ENCODE results near the gene FCN2.

FCN2 gene

DNA sequence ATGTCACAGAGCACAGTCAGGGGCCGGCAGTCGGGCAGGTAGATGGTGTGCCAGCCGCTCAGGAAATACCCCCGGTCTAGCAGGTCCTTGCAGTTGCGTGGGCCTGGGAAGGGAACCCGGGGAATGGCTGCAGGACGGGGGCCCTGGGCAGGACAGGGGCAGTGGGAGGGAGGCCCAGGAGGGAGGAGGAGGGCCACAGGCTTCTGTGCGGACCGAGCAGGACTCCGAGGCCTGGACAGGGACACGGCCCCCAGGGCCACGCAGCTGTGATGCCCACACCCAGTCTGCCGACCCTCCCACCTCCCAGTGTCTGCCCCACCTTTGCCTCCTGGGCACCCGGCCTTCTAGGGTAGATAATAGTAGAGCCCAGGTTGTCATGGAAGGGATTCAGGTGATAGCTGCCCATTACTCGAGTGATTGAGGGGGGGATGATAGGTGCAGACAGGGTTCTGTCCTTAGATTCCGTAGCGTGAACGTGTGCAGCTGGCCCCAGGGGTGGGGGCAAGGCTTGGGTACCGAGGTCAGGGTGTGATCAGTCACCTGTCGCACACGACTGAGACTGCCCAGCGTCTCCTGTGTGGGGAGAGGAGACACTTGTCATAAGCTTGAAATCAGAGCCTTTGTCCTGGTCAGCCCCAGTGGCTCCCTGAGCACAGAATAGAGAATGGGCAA, 32.6 kb downstream of the FCN2 start:
- no peak for DNase-seq

DNA sequence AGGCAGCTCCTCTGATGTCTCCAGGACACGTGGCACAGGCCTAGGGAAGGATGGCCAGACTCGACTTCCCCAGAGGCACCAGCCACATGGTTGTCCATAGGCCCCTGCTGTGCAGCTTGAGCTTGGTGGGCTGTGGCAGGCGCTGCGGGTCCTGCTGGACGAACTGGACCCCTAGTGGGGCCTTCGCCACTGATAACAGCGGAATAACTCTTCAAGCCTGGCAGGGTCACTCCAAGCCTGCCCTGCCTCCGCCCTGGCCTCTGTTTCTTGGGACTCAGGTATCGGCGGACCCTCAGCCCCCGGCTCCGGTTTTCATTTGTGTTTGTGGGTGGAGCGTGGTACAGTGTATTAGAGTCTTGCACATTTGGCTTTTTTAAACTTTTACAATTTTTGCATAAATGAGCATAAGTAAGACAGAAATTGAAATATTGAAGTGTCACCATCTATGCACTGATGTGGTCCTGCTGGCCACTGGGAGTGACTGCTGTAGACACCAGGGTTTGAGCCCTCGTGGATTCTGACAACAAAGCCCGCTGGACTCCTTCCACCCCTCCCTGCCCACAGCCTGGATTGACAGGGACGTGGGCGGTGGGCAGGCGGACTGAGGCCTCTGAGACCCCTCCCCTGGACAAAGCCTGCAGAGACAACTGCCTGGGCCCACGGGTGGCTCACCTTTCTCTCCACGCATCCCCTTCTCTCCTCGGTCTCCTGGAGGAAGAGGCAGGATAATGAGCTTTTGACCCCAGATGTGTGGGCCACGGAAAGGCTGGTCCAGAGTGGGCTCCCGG, 33.3 kb downstream of the FCN2 start:
- no peak for DNase-seq

DNA sequence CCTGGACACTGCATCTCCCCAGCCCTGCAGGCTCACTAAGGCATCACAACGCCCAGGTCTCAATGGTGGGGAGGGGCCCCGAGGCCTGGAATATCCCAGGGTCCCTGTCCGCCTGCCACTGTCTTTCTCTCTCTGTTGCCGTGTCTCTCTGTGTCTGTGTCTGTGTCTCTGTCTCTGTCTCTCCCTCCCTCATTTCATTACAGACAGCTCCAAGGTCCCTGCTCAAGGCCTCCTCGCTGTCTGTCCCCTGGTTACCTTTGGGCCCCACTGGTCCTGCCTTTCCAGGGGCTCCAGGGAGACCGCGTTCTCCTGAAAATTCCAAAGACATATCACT, 33.9 kb downstream of the FCN2 start:
- DNase-seq: no peak

DNA sequence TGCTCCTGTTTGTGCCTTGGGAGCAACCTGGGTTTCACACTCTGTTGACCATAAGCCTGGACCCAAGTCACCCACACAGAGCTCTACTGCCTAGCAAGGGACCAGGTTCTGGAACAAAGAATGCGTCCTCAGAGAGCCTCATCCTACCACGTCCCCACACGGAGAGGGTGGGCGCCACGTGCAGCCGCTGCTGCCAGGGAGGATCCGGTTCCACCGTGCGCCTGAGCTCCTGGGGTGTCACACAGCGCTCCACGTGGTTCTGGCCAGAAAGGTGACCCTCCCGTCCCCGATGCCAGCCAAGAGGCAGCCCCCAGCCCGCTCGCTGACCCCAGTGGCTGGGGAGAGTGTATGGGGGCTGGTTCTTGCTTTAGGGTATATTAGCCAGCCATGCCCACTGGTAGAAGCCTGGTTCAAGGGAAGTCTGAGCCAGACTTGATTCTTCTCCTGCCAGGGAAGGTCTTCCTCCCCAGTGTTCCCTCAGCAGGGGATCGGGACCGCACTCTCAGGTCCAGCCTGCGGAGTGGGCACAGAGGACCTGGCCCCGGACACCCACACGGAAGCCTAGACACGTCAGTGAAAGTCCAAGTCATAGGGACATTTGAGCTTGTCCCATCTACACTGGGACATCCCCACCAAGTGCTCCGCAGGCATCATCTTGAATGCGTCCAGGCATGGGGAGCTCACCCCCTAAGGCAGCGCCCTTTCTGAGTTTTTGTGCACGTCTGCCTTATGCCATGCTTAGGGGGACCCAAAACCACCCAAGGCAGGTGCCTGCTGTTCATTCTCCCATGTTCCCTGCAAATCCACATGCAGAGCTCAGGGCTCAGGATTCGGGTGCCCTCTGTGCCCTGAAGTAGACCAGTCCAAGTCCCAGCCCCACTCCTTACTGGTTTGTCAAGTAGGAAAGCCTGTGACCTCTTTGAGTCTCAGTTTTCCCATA, 34.7 kb downstream of the FCN2 start:
- no peak for DNase-seq

DNA sequence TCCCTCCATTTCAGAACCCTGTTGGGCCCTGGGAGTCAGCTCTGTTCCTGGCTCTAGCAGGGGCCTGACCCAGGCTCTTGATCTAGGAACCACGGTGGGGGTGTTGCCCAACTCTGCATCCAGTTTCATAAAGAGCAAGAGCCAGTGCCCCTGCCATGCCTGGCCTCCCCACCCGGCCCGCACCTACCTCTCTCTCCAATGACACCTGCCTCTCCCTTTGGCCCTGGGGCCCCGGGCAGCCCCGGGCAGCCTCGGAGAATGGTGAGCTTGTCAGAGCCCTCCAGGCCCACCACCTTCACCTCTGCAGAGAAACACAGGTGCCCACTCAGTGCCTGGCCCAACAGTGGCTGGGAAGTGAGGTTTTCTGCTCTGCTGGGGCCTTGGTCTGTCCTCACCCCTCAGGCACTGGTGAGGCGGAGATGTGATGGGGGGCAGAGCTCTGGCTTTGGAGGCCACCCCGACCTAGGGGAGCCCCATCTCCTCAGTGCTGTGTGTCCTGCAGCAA, 35.6 kb downstream of the FCN2 start:
- no peak for DNase-seq

DNA sequence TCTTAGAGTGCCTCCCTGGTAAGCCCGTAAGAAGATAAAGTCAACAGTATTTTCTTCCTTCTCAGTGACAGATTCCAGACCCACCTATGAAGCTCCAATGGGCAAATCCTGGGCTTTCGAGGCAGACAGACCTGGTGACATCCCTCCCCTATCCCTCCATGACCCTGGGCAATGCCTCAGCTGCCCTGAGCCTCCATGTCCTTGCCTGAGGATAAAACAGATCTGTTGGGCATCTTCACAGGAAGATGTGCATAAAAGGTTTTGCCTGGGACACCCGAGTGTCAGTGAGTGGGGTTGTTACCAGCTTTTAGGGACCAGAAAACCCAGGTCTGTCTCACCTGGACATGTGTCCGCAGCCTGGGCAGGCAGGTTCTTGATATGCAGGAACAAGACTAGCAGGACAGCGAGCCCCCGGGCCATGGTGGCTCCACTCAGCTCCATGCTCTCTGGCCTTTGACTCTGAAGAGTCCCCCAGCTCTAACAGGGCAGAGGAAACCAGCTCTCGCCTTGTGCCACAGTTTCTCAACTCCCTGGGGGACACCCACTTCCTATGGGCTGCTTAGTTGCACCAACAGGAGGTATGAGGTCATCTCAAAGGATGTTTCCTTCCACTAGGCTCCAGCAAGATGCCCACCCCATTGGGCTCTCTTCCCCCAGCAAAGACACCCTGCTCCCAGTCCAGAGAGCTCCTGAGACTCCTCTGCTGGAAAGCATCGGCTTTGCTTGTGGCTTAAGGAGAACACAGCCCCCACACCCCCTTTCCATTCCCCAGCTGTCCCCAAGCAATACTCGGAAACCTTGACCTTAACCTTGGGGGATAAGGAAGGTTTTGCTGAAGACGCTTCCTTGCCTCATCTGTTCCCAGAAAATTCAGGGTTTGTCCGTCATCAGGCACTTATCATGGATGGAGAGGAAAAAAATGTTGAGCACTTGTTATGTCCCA, 37.1 kb downstream of the FCN2 start, which contains the start of gene FCN1:
Gene FCN1 (minus strand): TSS at position 482 of the 943 bp plus-strand sequence. CDS start 41 bp downstream, at position 441.
- no peak for DNase-seq

DNA sequence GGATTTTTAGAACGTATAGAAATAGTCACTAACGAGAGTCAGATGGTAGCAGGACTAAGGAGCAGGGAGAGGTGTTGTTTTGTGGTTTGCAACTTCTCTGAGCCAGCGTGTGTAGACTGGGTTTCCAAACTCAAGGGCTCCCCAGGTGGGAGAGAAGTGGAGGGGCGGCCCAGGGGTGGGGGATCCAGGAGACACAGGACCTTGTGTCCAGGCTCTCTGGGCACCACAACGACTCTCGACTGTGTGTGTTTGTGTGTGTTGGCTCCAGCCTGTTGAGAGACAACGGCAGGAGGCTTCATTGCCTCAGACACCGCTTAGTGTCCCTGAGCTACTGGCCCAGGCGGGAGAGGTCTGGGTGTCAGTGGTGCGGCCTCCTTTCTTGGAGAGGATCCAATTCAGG, 38.0 kb downstream of the FCN2 start:
- no peak for DNase-seq

DNA sequence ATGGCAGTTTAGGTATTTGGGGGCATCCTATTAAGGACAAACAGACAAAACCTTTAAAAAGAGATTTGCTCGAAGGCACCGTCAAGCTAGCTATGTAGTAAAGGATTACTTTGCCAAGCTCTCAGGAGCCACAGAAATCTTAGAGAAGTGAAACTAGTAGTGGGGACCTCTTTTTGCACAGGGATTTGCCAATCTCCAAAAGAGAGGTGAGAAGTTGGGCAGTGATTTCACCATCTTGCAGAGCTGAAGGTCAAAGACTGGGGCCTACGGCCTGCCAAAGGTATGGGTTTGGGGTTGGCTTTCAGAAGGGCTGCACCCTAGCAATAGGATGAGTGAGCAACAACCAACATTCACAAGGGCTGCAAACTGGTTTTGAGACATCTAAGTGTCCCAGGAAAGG, 38.7 kb downstream of the FCN2 start:
- no peak for DNase-seq

DNA sequence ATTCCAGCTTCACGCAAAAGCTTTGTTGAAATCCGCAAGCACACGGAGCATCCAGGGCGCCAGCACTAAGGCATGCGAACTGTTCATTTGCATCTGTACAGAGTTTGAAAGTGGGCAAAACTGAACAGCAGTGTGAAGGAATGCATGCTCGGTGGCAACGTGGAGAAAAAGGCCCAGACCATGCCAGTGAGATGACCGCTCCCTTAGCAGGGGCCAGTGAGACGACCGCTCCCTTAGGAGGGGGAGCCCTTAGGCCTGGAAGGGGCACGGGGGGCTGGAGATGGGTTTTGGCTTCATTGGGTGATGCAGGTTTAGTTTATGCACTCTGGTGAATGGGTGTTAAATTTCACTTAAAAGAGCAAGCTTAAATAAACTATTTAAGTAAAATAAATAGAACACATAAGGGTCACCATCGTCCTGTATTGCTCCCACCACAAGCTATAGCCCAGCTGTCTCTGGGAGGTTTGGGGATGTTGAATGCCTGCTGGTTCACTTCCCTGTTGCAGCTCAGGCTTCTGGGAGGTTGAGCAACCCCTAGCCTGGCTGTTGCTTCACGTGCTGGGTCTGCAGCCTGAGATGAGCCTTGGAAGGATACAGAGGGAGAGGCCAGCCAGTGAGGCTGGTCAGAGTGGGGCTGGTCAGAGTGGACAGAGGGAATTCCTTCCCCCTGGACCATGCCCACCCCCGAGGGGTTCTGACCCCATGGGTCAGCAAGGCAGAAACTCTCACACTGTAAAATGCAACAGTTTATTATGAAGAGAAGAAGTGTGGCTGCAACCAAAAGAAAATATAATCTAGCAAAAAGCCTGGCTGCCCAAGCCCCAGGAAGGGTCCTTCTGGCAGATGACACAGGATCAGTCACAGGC, 41.7 kb downstream of the FCN2 start:
- no peak for DNase-seq

DNA sequence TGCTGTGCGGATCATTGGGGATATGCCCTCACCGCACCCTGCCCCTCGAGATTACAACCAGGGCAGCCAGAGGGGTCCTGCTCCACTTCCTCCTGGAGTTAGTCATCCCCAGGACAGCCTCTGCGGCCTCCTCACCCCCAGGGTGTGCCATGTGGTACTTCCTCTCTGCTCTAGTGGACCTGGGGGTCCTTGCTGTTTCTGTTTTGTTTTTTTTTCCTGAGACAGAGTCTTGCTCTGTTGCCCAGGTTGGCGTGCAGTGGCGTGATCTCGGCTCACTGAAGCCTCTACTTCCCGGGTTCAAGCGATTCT, 42.3 kb downstream of the FCN2 start:
- no peak for DNase-seq

DNA sequence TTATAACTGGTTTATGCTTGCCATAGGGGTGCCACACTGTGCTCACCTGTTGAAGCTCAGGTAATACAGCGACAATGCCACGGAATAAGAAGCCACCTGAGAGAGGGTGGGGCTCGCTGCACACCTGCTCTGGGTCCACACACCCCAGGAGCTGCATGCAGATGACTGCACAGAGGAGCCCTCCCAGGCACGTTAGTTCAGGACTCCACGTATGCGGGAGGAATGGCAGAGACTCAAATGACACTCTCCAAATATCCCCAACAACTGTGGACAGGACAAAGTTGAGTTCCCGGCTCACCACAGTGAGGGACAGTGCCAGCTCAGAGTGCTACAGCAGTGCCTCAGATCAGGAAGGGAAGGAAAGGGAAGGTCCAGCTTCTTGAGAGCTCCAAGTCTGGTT, 42.9 kb downstream of the FCN2 start:
- no peak for DNase-seq

DNA sequence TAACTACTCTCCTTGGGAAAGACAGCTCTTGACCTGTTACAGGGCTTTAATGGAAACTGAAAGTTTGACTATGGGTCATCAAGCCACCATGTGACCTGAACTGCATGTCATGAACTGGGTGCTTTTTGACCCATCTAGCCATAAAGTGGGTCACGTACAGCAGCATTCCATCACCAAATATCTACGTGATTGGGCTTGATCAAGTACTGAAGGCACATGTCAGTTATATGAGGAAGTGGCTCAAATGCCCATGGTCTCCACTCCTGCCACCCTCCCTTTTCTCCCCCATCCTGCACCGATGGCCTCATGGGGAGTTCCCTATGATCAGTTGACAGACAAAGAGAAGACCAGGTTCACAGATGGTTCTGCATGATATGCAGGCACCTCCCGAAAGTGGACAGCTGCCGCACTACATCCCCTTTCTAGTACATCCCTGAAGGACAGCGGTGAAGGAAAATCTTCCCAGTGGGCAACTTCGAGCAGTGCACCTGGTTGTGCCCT, 44.5 kb downstream of the FCN2 start:
- no peak for DNase-seq

DNA sequence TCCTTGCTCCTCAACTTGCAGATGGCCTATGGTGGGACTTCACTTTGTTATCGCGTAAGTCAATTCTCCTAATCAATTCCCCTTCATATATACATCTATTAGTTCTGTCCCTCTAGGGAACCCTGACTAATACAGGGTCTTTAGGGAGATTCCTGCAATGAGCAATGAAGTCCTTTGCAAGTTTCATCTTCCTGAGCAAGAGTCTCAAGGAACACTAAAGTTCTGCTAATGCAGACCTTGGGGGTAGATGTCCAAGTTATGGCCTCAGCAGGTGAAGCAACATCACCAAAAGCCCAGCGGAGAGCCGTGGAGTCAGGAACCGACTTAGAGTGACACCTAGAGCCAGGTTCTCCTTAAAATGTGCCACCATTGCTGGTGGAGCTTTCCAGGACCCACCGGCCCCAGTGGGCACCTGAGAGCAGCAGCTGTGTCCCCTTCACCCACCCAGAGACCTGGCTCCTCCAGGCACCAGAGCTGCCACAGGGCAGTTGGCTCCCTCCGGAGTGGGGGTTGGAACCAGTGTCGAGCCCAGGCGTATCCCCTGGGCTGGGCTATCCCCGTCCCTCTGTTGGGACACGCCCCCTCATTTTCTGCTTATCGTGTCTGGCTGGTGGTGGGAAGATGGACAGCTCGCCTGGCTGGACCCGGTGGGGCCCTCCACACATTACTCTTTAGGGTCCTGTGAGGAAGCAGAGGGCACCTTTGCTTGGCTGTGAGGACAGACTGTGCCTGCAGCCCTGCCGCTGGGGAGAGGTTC, 48.0 kb downstream of the FCN2 start:
- no peak for DNase-seq

DNA sequence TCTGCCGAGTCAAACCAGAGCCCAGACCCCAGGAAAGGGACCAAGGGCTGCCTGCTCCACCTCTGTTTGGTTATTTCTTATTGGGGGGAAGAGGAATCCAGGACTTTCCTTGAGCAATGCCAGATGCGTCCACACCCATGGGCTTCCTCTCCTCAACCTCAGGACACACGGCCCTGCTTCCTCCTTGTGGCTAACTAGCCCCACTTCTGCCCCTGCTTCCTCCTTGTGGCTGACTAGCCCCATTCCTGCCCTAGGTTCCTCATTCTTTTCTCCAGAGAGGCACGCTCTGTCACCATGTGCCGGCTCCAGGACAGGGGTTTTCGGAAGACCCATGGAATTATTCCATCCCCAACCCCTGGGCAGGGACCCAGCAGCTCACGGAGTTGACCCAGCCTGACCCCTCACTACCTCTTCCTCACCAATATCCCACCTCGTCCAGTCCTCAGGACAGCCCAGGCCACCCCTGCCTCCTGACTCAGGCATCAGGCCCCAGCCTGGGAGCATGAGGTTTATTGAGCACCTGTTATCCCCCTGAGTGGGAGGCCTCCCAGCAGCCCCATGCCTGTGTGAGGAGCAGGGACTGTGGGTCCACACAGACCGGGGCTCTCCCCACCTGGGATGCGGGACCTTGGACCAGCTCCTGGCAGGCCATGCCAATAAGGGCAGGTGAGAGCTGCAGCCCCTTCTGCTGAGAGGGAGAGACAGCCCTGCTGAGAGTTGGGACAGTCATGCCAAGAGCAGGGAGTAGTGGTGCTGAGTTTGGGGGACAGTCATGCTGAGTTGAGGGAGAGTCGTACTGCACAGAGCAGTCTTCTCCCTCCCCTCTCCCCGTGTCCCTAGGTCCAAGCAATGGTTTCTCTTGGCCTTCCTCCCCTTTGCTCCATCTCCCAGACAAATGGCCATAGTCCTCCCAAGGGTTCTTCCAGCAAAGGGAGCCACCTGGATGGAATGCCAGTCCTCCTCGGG, 48.9 kb downstream of the FCN2 start:
- DNase-seq: no peak

DNA sequence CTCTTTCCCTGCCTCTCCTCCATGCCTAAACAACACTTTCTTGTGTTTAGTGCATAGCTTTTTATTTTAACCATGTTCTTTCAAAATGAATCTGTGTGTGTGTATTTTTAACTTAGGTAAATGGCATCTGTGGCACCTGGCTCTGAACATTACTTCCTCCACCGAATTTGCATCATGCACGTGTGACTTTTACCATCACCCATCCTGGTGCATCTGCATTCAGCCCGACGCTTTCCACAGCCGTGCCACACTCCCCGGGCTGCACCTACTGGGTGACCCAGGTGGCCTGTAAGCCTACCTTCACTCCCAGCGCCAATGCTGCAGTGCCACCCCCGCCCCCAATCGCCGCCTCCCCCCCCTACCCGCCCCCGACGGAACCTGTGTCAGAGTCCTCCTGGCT, 49.8 kb downstream of the FCN2 start:
- no peak for DNase-seq

DNA sequence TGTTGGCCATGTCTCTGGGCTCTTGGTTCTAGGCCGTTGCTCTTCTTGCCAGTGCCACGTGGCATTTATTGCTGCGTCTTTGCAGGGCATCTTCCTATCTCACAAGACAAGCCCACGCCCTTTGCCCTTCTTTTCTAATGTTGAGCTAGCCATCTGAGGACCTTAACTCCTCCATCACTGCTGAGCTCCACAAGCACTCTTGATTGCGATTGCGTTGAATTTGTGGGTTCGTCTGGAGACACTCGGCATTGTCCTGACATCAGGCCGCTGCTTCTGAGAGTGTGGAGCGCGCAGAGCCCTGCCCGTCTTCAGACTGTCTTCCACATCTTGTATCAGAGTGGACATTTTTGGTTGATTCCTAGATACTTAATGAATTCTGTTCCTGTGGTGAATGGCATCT, 51.6 kb downstream of the FCN2 start:
- no peak for DNase-seq

DNA sequence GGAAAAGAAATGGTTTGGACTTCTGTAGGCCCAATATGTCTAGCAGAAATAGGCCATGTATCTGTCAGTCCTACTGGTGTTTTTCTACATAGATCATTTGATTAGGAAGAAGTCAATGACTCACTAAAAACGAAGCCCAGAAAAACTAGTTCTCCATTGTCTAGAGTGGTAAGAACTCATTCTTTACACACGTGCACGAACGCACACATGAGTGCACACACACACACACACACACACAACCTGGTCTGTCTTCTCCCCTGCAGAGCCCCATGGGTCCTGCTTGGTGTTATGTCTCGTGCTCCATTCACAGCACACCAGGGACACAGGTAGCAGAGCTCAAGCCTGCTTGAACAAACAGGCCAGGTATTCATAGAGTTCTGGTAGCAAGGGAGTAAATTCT, 52.0 kb downstream of the FCN2 start:
- DNase-seq: no peak

DNA sequence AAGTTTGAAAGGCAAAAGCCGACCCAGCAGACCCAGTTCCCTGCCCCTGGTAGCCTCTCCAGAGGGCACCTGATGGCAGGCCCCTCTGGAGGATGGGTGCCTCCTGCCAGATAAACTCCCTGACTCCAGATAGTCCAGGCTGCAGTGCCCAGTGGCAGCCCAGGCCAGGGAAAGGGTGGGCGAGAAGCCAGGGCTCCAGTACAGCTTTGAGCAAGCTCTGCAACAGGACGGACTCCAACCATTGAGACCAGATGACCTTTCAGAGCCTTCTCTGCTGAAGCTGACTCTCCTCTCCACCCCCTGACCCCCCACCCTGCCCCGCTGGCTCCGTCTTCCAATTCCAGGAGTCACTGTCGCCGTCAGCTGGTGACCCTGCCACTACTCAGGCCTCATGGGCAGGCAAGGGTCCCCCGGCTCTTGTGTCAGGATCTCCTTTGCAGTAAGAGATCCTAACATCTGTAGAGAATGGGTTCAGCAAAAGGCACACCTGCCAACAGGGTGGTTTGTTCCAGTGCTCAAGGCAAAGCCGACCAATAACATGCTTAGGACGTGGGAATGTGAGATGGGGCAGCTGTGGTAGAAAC, 52.6 kb downstream of the FCN2 start:
- no peak for DNase-seq
